Astrocyte (in vitro differentiated cells and primary cell): ENCODE results near the gene PTPRD.

Experiments used
- CTCF ChIP-seq: IDR thresholded peaks from 2 replicates; pipeline ENCODE4 v1.5.1; 2011; ENCODE audit warnings: low read depth, mild to moderate bottlenecking, inconsistent platforms, low read length, moderate library complexity; ENCODE audit not compliant: insufficient read depth
- EZH2 ChIP-seq: IDR thresholded peaks from 2 replicates; pipeline ENCODE4 v1.6.1; 2012; ENCODE audit warnings: mild to moderate bottlenecking, low read length, inconsistent platforms; ENCODE audit not compliant: insufficient read depth

GRCh38 chr9:9041756-9042155, 1571.0 kb downstream of the PTPRD start:
- no peak for TF ChIP-seq CTCF
- no peak for TF ChIP-seq EZH2
